KOPT-K1 (cell line): ENCODE data around the gene UBE4A.

Experiments used
- H3K27ac ChIP-seq: fragments of 200-600 bp; sonication (generic); 2 replicates; pipeline ENCODE4 v1.5.1; 2016; ENCODE audit warnings: antibody characterized with exemption, mild to moderate bottlenecking, low read depth, low read length; ENCODE audit not compliant: poor library complexity, severe bottlenecking
- H3K36me3 ChIP-seq: fragments of 200-600 bp; sonication (generic); 2 replicates; pipeline ENCODE4 v1.5.1; 2017; ENCODE audit warnings: antibody characterized with exemption, mild to moderate bottlenecking, low read length, moderate library complexity; ENCODE audit not compliant: insufficient read depth
- H3K9me3 ChIP-seq: fragments of 200-600 bp; sonication (generic); 2 replicates; pipeline ENCODE4 v1.5.1; 2017; ENCODE audit warnings: antibody characterized with exemption, low read length, mild to moderate bottlenecking; ENCODE audit not compliant: insufficient read depth, poor library complexity, severe bottlenecking

The UBE4A gene

DNA sequence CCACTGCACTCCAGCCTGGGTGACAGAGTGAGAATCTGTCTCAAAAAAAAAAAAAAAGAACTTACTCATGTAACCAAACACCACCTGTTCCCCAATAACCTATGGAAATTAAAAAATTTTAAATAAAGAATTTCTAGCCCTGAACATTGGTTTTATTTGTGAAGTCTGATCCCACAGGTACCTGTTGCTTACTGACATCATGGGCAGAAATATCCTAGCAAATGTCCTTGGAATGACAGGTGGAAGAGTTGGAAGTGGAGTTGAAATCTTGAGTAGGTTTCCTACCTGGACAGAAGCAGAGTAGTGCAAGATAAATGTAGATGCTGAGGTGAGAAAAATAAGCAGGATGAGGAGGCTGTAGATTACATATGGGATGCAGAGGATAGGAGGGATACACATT, 34.1 kb upstream of the UBE4A start:
- H3K9me3 ChIP-seq: no peaks in the 10 kb centered on the region
- peaks cover 13% of the 10 kb centered on the region; the same call in 1 of the 2 replicates for H3K36me3 ChIP-seq
- H3K27ac ChIP-seq: no peak overlapping the region

DNA sequence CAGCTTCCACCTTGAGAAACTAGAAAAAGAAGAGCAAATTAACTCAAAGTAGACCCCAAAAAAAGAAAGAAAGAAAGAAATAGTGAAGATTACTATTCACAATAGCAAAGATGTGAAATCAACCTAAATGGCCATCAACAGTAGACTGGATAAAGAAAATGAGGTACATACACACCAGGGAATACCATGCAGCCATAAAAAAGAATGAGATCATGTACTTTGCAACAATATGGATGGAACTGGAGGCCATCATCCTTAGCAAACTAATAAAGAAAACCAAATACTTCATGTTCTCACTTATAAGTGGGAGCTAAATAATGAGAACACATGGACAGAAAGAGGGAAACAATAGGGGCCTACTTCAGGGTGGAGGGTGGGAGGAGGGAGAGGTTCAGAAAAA, 30.7 kb upstream of the UBE4A start:
- no peaks in the 10 kb centered on the region for H3K9me3 ChIP-seq
- H3K36me3 ChIP-seq: no peaks in the 10 kb centered on the region; the same call in 1 of the 2 replicates
- no peak overlapping the region for H3K27ac ChIP-seq

DNA sequence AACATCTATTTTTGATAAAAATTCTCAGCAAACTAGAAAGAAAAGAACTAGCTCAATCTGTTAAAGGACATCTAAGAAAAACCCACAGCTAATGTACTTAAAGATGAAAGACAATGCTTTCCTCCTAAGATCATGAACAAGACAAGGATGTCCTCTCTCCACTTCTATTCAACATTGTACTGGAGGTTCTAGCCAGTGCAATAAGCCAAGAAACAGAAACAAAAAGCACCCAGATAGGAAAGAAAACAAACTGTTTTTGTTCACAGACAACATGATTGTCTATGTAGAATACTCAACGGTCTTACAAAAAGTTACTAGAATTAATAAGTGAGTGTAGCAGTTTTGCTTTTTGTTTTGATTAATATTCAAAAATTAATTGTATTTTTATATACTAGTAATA, 24.7 kb upstream of the UBE4A start:
- peaks cover 33% of the 10 kb centered on the region for H3K36me3 ChIP-seq

DNA sequence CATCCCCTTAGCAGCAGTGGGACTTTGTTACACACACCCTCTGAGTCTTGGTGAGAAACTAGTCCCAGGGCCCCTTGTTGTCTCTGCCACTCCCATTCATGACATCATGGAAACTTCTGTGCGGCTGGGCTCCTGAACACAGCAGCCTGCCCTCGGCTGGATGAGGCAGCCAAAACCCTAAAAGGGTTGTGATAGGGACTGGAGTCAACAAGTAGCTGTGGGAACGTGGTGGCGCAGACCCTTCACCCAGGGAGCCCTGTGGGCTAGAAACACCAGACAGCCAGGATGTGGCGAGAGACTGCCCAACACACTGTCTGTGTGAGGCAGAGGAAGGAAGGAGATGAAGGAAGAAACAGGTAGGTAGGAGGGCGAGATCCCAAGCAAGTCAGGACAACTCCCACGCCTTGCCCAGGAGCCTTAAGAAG, 20.8 kb upstream of the UBE4A start:
- Histone ChIP-seq H3K9me3 (no peaks in the 10 kb centered on the region), H3K27ac (peak overlapping the region; percentile 99), H3K36me3 (peaks cover 55% of the 10 kb centered on the region)

More for the DNA sequence above, 24.7 kb upstream of the UBE4A start:
- Histone ChIP-seq H3K27ac (peak overlapping the region; percentile 72), H3K9me3 (no peaks in the 10 kb centered on the region)

DNA sequence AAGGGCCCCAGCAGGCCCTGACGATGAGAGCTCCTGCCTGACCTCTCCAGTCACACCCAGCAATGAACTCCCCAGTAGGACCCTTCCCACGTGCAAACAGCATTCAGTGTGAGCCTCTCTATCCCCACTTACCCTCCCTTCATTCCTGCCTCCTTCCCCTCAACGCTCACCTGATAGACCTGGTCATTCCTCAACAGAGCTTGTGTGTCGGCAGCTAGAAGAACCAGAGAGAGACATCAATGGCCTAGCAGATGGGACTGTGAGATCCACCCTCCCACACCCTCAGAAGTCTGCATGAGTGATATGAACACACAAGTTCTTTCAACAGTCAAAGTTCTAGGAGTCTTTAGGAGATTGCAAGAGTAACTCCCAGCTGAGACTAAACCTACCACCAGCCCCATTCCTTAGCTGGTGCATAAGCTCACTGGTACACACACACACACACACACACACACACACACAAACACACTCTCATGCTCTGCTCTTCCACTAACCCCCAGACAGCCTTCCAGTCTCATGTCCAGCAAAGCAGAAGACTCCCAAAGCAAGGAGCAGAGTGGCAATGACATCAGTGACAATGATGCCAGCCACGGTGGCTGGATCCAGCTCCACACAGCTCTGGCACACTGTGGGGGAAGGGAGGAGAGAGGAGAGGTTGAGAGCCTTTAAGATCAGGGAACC, 20.0 kb upstream of the UBE4A start:
- peaks cover 55% of the 10 kb centered on the region for H3K36me3 ChIP-seq
- peak overlapping the region; percentile 99 for H3K27ac ChIP-seq
- no peaks in the 10 kb centered on the region for H3K9me3 ChIP-seq

DNA sequence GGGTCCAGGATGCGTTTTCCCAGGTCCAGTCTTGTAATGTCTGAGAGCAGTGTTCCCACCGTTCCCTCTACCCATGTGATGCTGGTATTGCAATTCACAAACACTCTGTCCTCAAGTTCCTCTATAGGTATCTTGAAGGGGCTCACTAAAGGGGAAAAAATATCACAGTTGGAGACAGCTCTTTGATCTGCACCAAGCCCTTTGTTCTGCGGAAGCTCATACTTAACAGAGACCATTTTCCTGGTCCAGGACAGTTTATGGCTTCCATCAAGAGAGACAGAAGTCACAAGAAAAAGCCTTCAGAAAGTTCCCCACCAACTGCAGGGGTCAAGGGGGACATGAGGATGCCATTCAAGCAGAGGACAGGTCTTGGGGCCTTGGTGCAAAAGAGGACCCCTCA, 19.0 kb upstream of the UBE4A start:
- Histone ChIP-seq H3K36me3 (peaks cover 56% of the 10 kb centered on the region), H3K27ac (peak overlapping the region; percentile 99), H3K9me3 (no peaks in the 10 kb centered on the region)

DNA sequence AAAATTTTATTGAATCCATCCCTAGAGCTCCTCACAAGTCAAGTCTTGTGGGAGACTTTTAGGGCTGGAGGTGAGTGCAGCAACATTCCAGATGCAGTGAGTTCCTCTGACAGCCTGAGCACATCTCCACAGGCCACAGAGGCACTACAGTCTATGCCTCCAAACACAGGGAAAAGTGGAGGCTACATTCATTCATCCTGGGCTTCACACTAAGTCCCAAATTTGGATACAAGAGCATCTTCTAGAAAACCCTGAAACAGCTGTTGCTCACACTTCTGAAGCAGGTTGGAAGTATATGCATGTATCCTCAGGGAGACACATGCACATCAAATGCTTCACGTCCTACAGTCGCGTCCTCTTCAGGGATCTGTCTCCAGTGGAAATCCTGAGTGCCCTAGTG, 18.1 kb upstream of the UBE4A start:
- Histone ChIP-seq H3K36me3 (peaks cover 64% of the 10 kb centered on the region), H3K27ac (peak overlapping the region; percentile 99), H3K9me3 (no peaks in the 10 kb centered on the region)

DNA sequence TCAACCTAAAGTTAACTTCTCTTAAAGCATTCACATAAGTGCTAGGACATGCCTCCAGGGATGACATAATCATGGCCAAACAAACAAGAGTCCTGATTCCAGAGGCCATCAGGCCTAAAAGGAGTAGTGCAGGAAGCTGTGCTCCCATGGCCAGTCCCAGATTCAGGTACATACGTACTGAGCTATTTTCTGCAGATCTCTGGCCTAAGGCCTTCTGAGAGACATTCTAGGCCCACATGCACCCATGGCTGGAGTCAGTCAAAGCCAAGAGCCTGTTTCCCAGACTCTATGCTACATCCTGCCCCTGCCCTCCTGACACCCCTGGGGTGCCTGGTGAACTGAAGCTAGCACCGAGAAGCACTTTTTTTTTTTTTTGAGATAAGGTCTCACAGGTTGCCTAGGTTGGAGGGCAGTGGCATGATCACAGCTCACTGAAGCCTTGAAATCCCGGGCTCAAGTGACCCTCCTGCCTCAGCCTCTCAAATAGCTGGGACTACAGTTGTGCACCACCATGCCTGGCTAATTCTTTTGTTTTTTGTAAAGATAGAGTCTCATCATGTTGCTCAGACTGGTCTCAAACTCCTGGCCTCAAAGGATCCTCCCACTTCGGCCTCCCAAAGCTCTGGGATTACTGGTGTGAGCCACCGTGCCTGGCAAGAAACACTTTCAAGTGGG, 17.4 kb upstream of the UBE4A start:
- Histone ChIP-seq H3K36me3 (peaks cover 65% of the 10 kb centered on the region), H3K27ac (peak overlapping the region; percentile 99), H3K9me3 (no peaks in the 10 kb centered on the region)

DNA sequence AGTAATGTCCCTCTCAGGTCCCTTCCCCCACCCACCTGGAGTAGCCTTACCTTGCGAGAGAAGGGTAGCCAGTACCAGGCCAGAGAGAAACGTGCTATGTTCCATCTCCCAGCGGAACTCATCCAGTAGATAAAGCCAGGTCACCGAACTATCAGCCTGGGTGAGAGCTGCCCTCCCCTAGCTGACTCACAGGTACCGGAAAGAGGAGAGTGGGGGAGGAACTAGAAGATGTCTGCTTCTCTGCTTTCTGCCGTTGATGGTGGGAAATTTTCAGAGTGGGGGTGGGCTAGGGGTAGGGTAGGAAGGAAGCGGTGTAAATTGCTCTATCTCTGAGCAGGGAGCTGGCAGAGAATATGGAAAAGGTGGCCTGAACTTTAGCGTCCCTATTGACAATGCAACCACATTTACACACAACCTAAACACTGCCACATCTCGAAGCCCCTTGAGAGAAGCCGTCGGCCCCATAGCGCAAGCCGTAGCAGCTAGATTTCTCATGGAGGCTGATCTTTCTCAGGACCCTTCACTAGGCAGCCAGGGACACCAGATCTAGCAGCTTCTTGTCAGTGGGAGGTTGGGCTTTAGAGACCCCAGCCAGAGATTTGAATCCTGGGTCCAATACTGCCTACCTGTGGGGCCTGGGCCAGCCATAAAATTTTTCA, 16.8 kb upstream of the UBE4A start, which contains the start of gene CD3D:
Gene CD3D (minus strand): TSS at position 203 of the 659 bp plus-strand sequence. CDS start 98 bp downstream, at position 105.
- Histone ChIP-seq H3K36me3 (peaks cover 66% of the 10 kb centered on the region), H3K27ac (peak within 1 kb of the TSS; percentile 99), H3K9me3 (no peaks in the 10 kb centered on the region)

DNA sequence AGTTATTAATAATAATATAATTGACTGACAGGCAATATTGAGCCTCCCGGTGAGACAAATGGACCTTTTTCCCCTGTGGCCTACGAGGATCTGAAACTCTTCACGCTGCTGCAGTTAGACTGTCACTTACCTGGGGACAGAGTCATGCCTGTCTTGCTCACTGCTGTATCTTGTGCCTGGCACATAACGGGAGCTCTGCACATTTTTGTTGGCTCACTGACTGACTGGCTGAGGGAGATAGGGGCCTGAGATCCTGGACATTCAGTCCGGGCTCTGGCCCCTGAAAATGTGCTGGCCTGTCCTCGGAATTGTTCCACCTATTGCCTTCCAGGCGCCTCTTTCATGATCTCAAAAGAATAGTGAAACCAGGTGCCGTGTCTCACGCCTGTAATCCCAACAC, 16.2 kb upstream of the UBE4A start:
- Histone ChIP-seq H3K9me3 (no peaks in the 10 kb centered on the region), H3K27ac (peak overlapping the region; percentile 99), H3K36me3 (peaks cover 66% of the 10 kb centered on the region)

DNA sequence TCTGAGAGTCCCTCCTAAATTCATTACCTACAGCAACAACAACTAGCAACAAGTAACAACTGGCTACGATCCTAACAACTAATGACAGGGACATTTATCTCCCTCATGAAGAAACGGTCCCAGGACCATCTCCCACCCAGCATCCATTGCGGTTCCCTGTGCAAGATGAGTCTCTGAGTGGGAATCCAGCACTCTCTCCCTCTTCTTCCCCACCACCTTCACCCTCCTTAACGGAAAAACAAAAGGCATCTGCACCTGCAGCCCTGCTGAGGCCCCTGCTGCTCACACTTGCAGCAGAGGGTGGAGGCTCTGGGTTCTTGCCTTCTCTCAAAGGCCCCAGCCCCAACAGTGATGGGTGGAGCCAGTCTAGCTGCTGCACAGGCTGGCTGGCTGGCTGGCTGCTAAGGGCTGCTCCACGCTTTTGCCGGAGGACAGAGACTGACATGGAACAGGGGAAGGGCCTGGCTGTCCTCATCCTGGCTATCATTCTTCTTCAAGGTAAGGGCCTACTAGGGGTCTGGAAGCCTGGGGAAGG, 15.4 kb upstream of the UBE4A start, which contains the start of gene CD3G:
Gene CD3G (plus strand): TSS at position 364 of the 535 bp plus-strand sequence. CDS start 80 bp downstream, at position 444.
- Histone ChIP-seq H3K27ac (peak within 1 kb of the TSS; percentile 99), H3K9me3 (no peaks in the 10 kb centered on the region), H3K36me3 (peaks cover 66% of the 10 kb centered on the region)

DNA sequence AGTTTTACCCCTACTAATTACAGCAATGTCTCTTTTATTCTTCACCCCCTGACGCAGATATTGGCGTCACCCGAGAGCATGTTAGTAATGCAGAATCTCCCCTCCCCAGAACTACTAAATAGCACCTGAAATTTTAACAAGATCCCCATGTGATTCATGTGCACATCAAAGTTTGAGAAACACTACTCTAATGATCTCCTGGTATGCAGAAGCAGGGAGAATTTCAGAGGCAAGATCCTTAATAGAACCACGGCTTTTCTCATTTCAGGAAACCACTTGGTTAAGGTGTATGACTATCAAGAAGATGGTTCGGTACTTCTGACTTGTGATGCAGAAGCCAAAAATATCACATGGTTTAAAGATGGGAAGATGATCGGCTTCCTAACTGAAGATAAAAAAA, 9.9 kb upstream of the UBE4A start:
- H3K36me3 ChIP-seq: peaks cover 92% of the 10 kb centered on the region
- H3K27ac ChIP-seq: no peak overlapping the region

DNA sequence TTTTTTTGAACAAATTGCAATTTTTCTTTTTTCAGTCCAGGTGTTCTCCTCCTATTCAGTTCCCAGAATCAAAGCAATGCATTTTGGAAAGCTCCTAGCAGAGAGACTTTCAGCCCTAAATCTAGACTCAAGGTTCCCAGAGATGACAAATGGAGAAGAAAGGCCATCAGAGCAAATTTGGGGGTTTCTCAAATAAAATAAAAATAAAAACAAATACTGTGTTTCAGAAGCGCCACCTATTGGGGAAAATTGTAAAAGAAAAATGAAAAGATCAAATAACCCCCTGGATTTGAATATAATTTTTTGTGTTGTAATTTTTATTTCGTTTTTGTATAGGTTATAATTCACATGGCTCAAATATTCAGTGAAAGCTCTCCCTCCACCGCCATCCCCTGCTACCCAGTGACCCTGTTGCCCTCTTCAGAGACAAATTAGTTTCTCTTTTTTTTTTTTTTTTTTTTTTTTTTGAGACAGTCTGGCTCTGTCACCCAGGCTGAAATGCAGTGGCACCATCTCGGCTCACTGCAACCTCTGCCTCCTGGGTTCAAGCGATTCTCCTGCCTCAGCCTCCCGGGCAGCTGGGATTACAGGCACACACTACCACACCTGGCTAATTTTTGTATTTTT, 6.2 kb upstream of the UBE4A start:
- H3K9me3 ChIP-seq: no peaks in the 10 kb centered on the region
- no peak overlapping the region for H3K27ac ChIP-seq
- H3K36me3 ChIP-seq: peaks cover 69% of the 10 kb centered on the region

More for the DNA sequence above, 9.9 kb upstream of the UBE4A start:
- no peaks in the 10 kb centered on the region for H3K9me3 ChIP-seq

DNA sequence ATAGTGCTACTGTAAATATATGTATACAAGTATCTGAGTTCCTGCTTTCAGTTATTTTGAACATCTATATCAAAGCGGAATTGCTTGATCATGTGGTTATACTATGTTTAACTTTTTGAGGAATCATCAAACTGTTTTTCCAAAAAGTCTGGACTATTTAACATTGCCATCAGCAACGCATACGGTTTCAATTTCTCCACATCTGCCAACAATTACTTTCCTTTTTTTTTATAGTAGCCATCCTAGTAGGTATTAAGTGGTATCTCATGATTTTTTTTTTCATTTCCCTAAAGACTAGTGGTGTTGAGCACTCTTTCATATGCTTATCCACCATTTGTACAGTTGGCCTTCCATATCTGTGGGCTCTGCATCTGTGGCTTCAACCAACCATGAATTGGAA, 1.3 kb upstream of the UBE4A start:
- no peak overlapping the region for H3K27ac ChIP-seq
- H3K36me3 ChIP-seq: peaks cover 26% of the 10 kb centered on the region
- no peaks in the 10 kb centered on the region for H3K9me3 ChIP-seq
